CD14-positive monocyte (primary cell): ENCODE data around the gene ZMYM5. TPM values are rescaled to one million over a fixed set of nuclear protein-coding genes. Genes with fewer than 3 reads are reported as not detected.
"Not testable (repeated sequence)": the region's sequence is repeated elsewhere in the genome, so short reads cannot be mapped to it uniquely, and the experiment has no call there.

Experiments
- DNase-seq, 3 donors: peaks; one replicate each; pipeline ENCODE4 v3.0.0-alpha.2; 2011 to 2022
- H2AFZ ChIP-seq: 2 replicates; pipeline ENCODE4 v1.6.0; 2012; ENCODE audit warnings: mild to moderate bottlenecking, low read depth, low read length, inconsistent platforms; ENCODE audit not compliant: insufficient read depth, poor library complexity, severe bottlenecking
- H3K27ac ChIP-seq, 2 donors: 1 replicate in 1 of 2; 2 replicates in 1 of 2; pipeline ENCODE4 v1.5.1; 2012 to 2013; ENCODE audit warnings: low read length in 2 of 2, control low read depth in 1 of 2, inconsistent platforms in 1 of 2, low read depth in 1 of 2, mild to moderate bottlenecking in 1 of 2
- H3K27me3 ChIP-seq, 2 donors: one replicate each; pipeline versions ENCODE4 v1.6.0 to v1.6.1; 2011 to 2013; ENCODE audit warnings: low read length in 2 of 2; ENCODE audit not compliant: control insufficient read depth in 2 of 2, insufficient read depth in 2 of 2
- H3K36me3 ChIP-seq, 2 donors: replicated peaks in 1 of 2; 1 replicate in 1 of 2; 2 replicates in 1 of 2; pipeline versions ENCODE4 v1.5.1 to v1.6.1; 2012 to 2013; ENCODE audit warnings: low read length in 2 of 2, control low read depth in 1 of 2, inconsistent platforms in 1 of 2, mild to moderate bottlenecking in 1 of 2; ENCODE audit not compliant: insufficient read depth in 2 of 2, control insufficient read depth in 1 of 2
- H3K4me1 ChIP-seq, 2 donors: 1 replicate in 1 of 2; 2 replicates in 1 of 2; pipeline versions ENCODE4 v1.5.1 to v1.6.1; 2012 to 2013; ENCODE audit warnings: low read length in 2 of 2, control low read depth in 1 of 2, inconsistent platforms in 1 of 2, mild to moderate bottlenecking in 1 of 2, moderate library complexity in 1 of 2; ENCODE audit not compliant: insufficient read depth in 2 of 2, control insufficient read depth in 1 of 2
- H3K4me2 ChIP-seq: replicated peaks from 2 replicates; pipeline ENCODE3; 2012; ENCODE audit warnings: low read length, moderate library complexity, mild to moderate bottlenecking; ENCODE audit not compliant: poor library complexity, severe bottlenecking; ENCODE audit errors: extremely low read depth
- H3K4me3 ChIP-seq, 3 experiments: fragments of 200-600 bp in 1 of 3; sonication (generic) in 1 of 3; replicated peaks in 1 of 3; 1 replicate in 2 of 3; 2 replicates in 1 of 3; pipeline ENCODE4 v1.5.1; 2011 to 2013; ENCODE audit warnings: low read length in 3 of 3, mild to moderate bottlenecking in 3 of 3, control low read depth in 2 of 3, low read depth in 2 of 3, inconsistent platforms in 1 of 3, moderate library complexity in 1 of 3
- H3K79me2 ChIP-seq: 2 replicates; pipeline ENCODE4 v1.6.0; 2012; ENCODE audit warnings: mild to moderate bottlenecking, control low read depth, inconsistent platforms, low read length, moderate library complexity; ENCODE audit not compliant: insufficient read depth
- H3K9ac ChIP-seq: 2 replicates; pipeline ENCODE4 v1.6.0; 2017; ENCODE audit warnings: low read length, mild to moderate bottlenecking; ENCODE audit not compliant: insufficient read depth, poor library complexity, severe bottlenecking
- H3K9me3 ChIP-seq, 2 donors: replicated peaks in 1 of 2; 1 replicate in 1 of 2; 2 replicates in 1 of 2; pipeline versions ENCODE4 v1.5.1 to v1.6.1; 2012 to 2013; ENCODE audit warnings: low read length in 2 of 2, control low read depth in 1 of 2; ENCODE audit not compliant: control insufficient read depth in 1 of 2, insufficient read depth in 1 of 2
- H4K20me1 ChIP-seq: 2 replicates; pipeline ENCODE4 v1.6.0; 2012; ENCODE audit warnings: mild to moderate bottlenecking, low read length, control low read depth, moderate library complexity; ENCODE audit not compliant: insufficient read depth
- H3K27ac Mint-ChIP-seq, 7 donors: one replicate each; pipeline ENCODE4 v1.8.0; 2020; ENCODE audit warnings: mild to moderate bottlenecking in 7 of 7, mixed read lengths in 7 of 7, moderate library complexity in 6 of 7, inconsistent platforms in 2 of 7
- H3K27me3 Mint-ChIP-seq, 3 donors: one replicate each; pipeline ENCODE4 v1.8.0; 2021 to 2022; ENCODE audit warnings: low read depth in 3 of 3, mild to moderate bottlenecking in 3 of 3, mixed read lengths in 3 of 3, moderate library complexity in 3 of 3, inconsistent platforms in 1 of 3
- H3K36me3 Mint-ChIP-seq, 2 donors: one replicate each; pipeline ENCODE4 v1.8.0; 2020; ENCODE audit warnings: mixed read lengths in 2 of 2, inconsistent platforms in 1 of 2, mild to moderate bottlenecking in 1 of 2
- H3K4me1 Mint-ChIP-seq: one replicate; pipeline ENCODE4 v1.8.0; 2020; ENCODE audit warnings: mild to moderate bottlenecking, mixed read lengths
- H3K4me3 Mint-ChIP-seq, 2 donors: one replicate each; pipeline ENCODE4 v1.8.0; 2020; ENCODE audit warnings: mild to moderate bottlenecking in 2 of 2, mixed read lengths in 2 of 2, moderate library complexity in 1 of 2
- H3K9me3 Mint-ChIP-seq, 7 donors: one replicate each; pipeline ENCODE4 v1.8.0; 2020 to 2022; ENCODE audit warnings: mixed read lengths in 7 of 7, mild to moderate bottlenecking in 6 of 7, moderate library complexity in 6 of 7, inconsistent platforms in 2 of 7
- WGBS: methylation state at CpG from one replicate; pipeline ENCODE4 v1.1.5; 2013; ENCODE audit warnings: missing lambda C conversion rate; ENCODE audit not compliant: insufficient coverage; 5-methylcytosine and 5-hydroxymethylcytosine counted together
- intact Hi-C, 2 donors: fragments of 100-400 bp; cut with micrococcal nuclease; formaldehyde crosslinking; loops; one replicate each; pipeline versions ENCODE4 v1.15.0 to v1.15.1; 2023
- polyA plus RNA-seq, 3 donors: library from polyadenylated mRNA; depleted of rRNA in 1 of 3; unstranded in 2 of 3; stranded (reverse) in 1 of 3; fragments of 300-500 nt in 2 of 3; fragments of >200 nt in 1 of 3; fragmentation: Illumina TruSeq in 2 of 3; gene quantifications; 1 replicate in 2 of 3; 2 replicates in 1 of 3; pipeline ENCODE4 v1.2.3, GENCODE V29; 2012 to 2021
- TF ChIP-seq, protein P1 (sequence below): fragments of 200-600 bp; IDR thresholded peaks from one replicate; pipeline ENCODE4 v1.8.0; 2022; ENCODE audit warnings: antibody characterized with exemption, mild to moderate bottlenecking

The ZMYM5 gene
- polyA plus RNA-seq, 3 donors: 11.1 to 13.2 (median 11.1) TPM

DNA sequence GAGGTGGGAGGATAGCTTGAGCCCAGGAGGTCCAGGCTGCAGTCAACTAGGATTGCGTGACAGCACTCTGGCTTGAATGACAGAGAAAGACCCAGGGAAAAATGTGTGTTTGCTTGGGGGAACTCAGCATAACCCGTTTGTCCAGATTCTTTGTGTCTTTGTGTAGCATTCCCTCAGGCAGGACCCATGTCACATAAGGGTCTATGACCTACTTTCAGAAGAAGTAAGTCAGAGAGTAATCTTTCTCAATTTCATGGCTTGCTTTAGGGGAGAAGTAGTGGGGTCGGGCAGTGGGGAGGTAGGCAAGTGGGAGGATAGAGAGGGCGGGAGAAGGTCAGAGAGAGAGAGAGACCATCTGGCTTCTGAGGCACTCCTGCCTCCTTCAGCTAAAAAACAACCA is 68.8 kb downstream of the ZMYM5 start:
- Histone ChIP-seq H2AFZ (peak overlapping the region; percentile 35), H3K36me3 (no peaks in the 10 kb centered on the region), H3K4me2 (no peak overlapping the region), H3K27ac (peak overlapping the region; percentile 34 to 86), H4K20me1 (no peaks in the 10 kb centered on the region), H3K27me3 (no peaks in the 10 kb centered on the region), H3K4me3 (no peak overlapping the region), H3K9ac (no peak overlapping the region), H3K4me1 (peaks cover 33 to 34% of the 10 kb centered on the region in 2 donors), H3K9me3 (no peaks in the 10 kb centered on the region), H3K79me2 (no peaks in the 10 kb centered on the region)
- Mint-ChIP-seq H3K9me3 (peaks cover 0 to 3% (median 0%) of the 10 kb centered on the region in 7 donors), H3K4me3 (no peak overlapping the region), H3K27ac (peak overlapping the region; percentile 81 to 93 (median 89)), H3K4me1 (peaks cover 36% of the 10 kb centered on the region), H3K27me3 (no peaks in the 10 kb centered on the region), H3K36me3 (no peaks in the 10 kb centered on the region)
- WGBS: 100% methylated on average over 1 of the region's 4 CpGs
- intact Hi-C loops: no loop called here
- DNase-seq: no peak
- TF ChIP-seq, protein P1, sequence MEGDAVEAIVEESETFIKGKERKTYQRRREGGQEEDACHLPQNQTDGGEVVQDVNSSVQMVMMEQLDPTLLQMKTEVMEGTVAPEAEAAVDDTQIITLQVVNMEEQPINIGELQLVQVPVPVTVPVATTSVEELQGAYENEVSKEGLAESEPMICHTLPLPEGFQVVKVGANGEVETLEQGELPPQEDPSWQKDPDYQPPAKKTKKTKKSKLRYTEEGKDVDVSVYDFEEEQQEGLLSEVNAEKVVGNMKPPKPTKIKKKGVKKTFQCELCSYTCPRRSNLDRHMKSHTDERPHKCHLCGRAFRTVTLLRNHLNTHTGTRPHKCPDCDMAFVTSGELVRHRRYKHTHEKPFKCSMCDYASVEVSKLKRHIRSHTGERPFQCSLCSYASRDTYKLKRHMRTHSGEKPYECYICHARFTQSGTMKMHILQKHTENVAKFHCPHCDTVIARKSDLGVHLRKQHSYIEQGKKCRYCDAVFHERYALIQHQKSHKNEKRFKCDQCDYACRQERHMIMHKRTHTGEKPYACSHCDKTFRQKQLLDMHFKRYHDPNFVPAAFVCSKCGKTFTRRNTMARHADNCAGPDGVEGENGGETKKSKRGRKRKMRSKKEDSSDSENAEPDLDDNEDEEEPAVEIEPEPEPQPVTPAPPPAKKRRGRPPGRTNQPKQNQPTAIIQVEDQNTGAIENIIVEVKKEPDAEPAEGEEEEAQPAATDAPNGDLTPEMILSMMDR: no peak

DNA sequence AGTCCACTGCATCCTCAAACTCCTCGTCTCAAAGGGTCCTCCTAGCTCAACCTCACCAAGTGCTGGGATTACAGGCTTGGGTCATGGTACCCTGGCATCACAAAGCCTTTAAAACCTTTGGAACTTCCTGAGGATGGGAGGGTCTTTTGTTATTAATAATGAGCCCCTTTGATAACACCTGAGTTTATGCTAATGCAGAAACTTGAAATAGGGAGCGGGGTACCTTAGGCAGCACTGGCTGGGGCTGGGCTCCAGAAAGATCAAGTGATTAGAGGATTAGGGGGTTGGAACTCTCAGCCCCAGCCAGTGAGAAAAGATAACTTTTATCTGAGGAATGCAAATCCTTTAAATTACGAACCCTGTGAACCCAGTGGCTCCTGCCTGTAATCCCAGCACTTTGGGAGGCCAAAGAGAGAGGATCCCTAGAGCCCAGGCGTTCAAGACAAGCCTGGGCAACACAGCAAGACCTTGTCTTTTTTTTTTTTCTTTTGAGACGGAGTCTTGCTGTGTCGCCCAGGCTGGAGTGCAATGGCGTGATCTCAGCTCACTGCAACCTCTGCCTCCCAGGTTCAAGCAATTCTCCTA is 71.4 kb downstream of the ZMYM5 start:
- Mint-ChIP-seq H3K4me3 (no peak overlapping the region), H3K9me3 (peaks cover 0 to 2% (median 0%) of the 10 kb centered on the region in 7 donors), H3K27me3 (no peaks in the 10 kb centered on the region), H3K27ac (no peak overlapping the region), H3K4me1 (peaks cover 36% of the 10 kb centered on the region), H3K36me3 (no peaks in the 10 kb centered on the region)
- Histone ChIP-seq H2AFZ (no peak overlapping the region), H3K36me3 (no peaks in the 10 kb centered on the region), H3K9ac (no peak overlapping the region), H4K20me1 (no peaks in the 10 kb centered on the region), H3K4me2 (no peak overlapping the region), H3K27ac (no peak overlapping the region), H3K27me3 (no peaks in the 10 kb centered on the region), H3K79me2 (no peaks in the 10 kb centered on the region), H3K9me3 (no peaks in the 10 kb centered on the region), H3K4me1 (peaks cover 33 to 34% of the 10 kb centered on the region in 2 donors), H3K4me3 (no peak overlapping the region)
- intact Hi-C loops: no loop called here
- TF ChIP-seq, protein P1: no peak
- 97% methylated on average over 6 of the region's 7 CpGs for WGBS
- DNase-seq: no peak

DNA sequence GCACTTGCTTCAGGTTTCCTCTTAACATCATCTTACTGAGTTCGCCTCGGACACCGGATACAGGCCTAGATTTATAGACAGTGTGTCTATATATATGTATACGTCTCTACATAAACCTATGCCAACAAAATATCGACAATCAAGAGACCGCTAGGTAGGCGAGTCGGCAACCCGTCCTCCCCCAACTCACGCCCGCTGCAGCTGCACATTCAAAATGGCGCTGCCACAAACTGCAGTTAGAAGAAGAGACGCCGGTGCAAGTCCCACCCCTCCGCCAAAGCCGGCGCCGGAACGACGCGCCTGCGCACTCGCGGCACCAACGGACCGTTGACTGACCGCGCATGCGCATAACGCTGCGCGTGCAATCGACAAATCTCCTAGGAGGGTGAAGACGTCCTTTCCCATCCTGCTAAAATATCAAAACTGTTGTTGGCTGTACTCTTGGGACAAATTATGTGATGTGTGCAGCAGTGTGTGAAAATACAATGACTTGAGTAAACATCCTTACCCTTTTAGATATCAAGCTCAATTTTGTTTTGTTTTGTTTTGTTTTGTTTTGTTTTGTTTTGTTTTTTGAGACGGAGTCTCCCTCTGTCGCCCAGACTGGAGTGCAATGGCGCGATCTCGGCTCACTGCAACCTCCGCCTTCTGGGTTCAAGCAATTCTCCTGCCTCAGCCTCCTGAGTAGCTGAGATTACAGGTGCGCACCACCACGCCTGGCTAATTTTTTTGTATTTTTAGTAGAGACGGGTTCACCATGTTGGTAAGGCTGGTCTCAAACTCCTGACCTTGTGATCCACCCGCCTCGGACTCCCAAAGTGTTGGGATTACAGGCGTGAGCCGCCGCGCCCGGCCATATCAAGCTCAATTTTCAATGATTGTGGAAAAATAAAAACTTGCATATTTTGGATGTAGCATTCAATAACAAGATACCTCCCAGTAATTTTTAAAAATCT is 80.4 kb downstream of the ZMYM5 start, which contains the start of gene PSPC1:
Gene PSPC1 (minus strand): TSS at position 219 of the 956 bp plus-strand sequence. CDS start 188 bp downstream, at position 31.
- peak within 1 kb of the TSS; percentile 98 for H3K27ac ChIP-seq
- peak within 1 kb of the TSS; percentile 86 for H3K4me2 ChIP-seq
- H3K4me3 Mint-ChIP-seq: peak within 1 kb of the TSS; percentile 94 to 97
- H2AFZ ChIP-seq: peak within 1 kb of the TSS; percentile 89
- H3K4me3 ChIP-seq: peak within 1 kb of the TSS; percentile 97 to 99 (median 98)
- peaks cover 12 to 16% of the 10 kb centered on the region in 2 donors for H3K4me1 ChIP-seq
- peak; percentile 93 to 95 (median 94) for DNase-seq
- H3K36me3 Mint-ChIP-seq, H3K4me1 Mint-ChIP-seq, H3K9me3 Mint-ChIP-seq, H3K36me3 ChIP-seq, H3K27me3 ChIP-seq, H3K27me3 Mint-ChIP-seq, H3K9me3 ChIP-seq: not testable (repeated sequence)
- WGBS: 7% methylated on average over 27 of the region's 50 CpGs
- H3K27ac Mint-ChIP-seq: peak within 1 kb of the TSS; percentile 95 to 98 (median 98)
- H4K20me1 ChIP-seq: peaks cover 14% of the 10 kb centered on the region
- peaks cover 25% of the 10 kb centered on the region for H3K79me2 ChIP-seq
- intact Hi-C loops: loop anchor here (5.0 kb wide), 3 partner anchors 79 to 174 kb away; partner anchors contain the start of genes ZMYM5 (in 2 of the 2), MPHOSPH8 (in 1 of the 2) and ZMYM2 (in 1 of the 2)
- H3K9ac ChIP-seq: peak within 1 kb of the TSS; percentile 98
